GM12878 (cell line): Measurements from ENCODE around the gene UBASH3A. TPM values are rescaled to one million over a fixed set of nuclear protein-coding genes. Genes with fewer than 3 reads are reported as not detected.
"Not testable (repeated sequence)": the region's sequence is repeated elsewhere in the genome, so short reads cannot be mapped to it uniquely, and the experiment has no call there.

ENCODE experiments used
- ATAC-seq: fragments of 200-7000 bp; cut with Tn5 transposase; 3 replicates; pipeline ENCODE4 v1.9.1; 2020; ENCODE audit warnings: mild to moderate bottlenecking, moderate library complexity
- BruUV-seq: library from RNA; stranded (reverse); fragments of 400-500 nt; replicated peaks from 2 replicates; lab custom pipeline; 2021; lab: Mats Ljungman, UMichigan
- CTCF ChIA-PET: fragments of 300-600 bp; sonication (Branson Sonifier 250); formaldehyde crosslinking; extraction: SDS; loops from one replicate; lab custom pipeline; 2021; ENCODE audit warnings: inconsistent platforms; lab: Yijun Ruan, JAX
- POLR2A ChIA-PET: fragments of 350-600 bp; formaldehyde crosslinking; extraction: SDS; loops from one replicate; lab custom pipeline; 2021; ENCODE audit warnings: inconsistent platforms; lab: Charles Lee
- RAD21 ChIA-PET: fragments of 300-600 bp; sonication (Branson Sonifier 250); formaldehyde crosslinking; loops from one replicate; lab custom pipeline; 2023; ENCODE audit warnings: antibody characterized with exemption; ENCODE audit not compliant: unreplicated experiment; lab: Charles Lee
- SMC1A ChIA-PET: fragments of 300-600 bp; sonication (Branson Sonifier 250); formaldehyde crosslinking; loops from one replicate; lab custom pipeline; 2023; ENCODE audit not compliant: unreplicated experiment, uncharacterized antibody; lab: Charles Lee
- DNase-seq: peaks from one replicate; pipeline ENCODE4 v3.0.0-alpha.2; 2011; ENCODE audit warnings: low read depth, low spot score
- FAIRE-seq: peaks from 3 replicates; lab custom pipeline; 2011; peaks lifted over from hg19 to GRCh38; lab: Jason Lieb, UNC
- H2AFZ ChIP-seq: 2 replicates; pipeline ENCODE4 v1.6.0; 2011; ENCODE audit warnings: low read depth, low read length, control low read depth; ENCODE audit not compliant: control insufficient read depth
- H3K27ac ChIP-seq: 2 replicates; pipeline ENCODE4 v1.5.1; 2011; ENCODE audit warnings: control low read depth; ENCODE audit not compliant: control insufficient read depth, insufficient read depth
- H3K27me3 ChIP-seq, 2 experiments: replicated peaks in 1 of 2; 2 replicates each; pipeline versions ENCODE4 v1.6.0 to v1.6.1; 2011; ENCODE audit warnings: low read length in 1 of 2; ENCODE audit not compliant: control insufficient read depth in 2 of 2, insufficient read depth in 2 of 2
- H3K36me3 ChIP-seq, 2 experiments: 2 replicates each; pipeline ENCODE4 v1.5.1; 2011; ENCODE audit warnings: low read length in 1 of 2; ENCODE audit not compliant: control insufficient read depth in 2 of 2, insufficient read depth in 2 of 2
- H3K4me1 ChIP-seq: 2 replicates; pipeline ENCODE4 v1.6.1; 2011; ENCODE audit warnings: mild to moderate bottlenecking, low read length, moderate library complexity, mixed read lengths; ENCODE audit not compliant: control insufficient read depth, insufficient read depth
- H3K4me2 ChIP-seq: 2 replicates; pipeline ENCODE4 v1.6.0; 2011; ENCODE audit warnings: control low read depth; ENCODE audit not compliant: control insufficient read depth, insufficient read depth
- H3K4me3 ChIP-seq: fragments of 200-600 bp; sonication (generic); 2 replicates; pipeline ENCODE4 v1.5.1; 2016
- H3K79me2 ChIP-seq: 2 replicates; pipeline ENCODE4 v1.6.0; 2011; ENCODE audit warnings: low read length; ENCODE audit not compliant: control insufficient read depth, insufficient read depth
- H3K9ac ChIP-seq: 2 replicates; pipeline ENCODE4 v1.8.0; 2011; ENCODE audit warnings: low read length, control low read depth, mixed read lengths; ENCODE audit not compliant: control insufficient read depth, insufficient read depth
- H3K9me3 ChIP-seq: replicated peaks from 3 replicates; pipeline ENCODE4 v1.5.1; 2011; ENCODE audit warnings: mild to moderate bottlenecking, low read length; ENCODE audit not compliant: control insufficient read depth, insufficient read depth
- H4K20me1 ChIP-seq: 2 replicates; pipeline ENCODE4 v1.6.0; 2011; ENCODE audit not compliant: control insufficient read depth, insufficient read depth
- ASH2L ChIP-seq: fragments of 300-600, 200-600 bp; sonication (generic); IDR thresholded peaks from 2 replicates; pipeline ENCODE4 v1.6.1; 2017; ENCODE audit warnings: low read depth, mild to moderate bottlenecking, borderline replicate concordance
- BHLHE40 ChIP-seq, 2 experiments: fragments of 450-650 bp in 1 of 2; IDR thresholded peaks; 2 replicates each; pipeline ENCODE4 v1.6.1; 2011 to 2017; ENCODE audit warnings: low read depth in 2 of 2, borderline replicate concordance in 1 of 2, improper control_type of control experiment in 1 of 2, low read length in 1 of 2, mild to moderate bottlenecking in 1 of 2
- FOXK2 ChIP-seq: fragments of 450-650 bp; IDR thresholded peaks from 2 replicates; pipeline ENCODE4 v1.6.1; 2017; ENCODE audit warnings: mild to moderate bottlenecking, moderate library complexity
- MXI1 ChIP-seq: fragments of 150-350 bp; IDR thresholded peaks from 2 replicates; pipeline ENCODE4 v1.6.1; 2011; ENCODE audit warnings: low read depth, mild to moderate bottlenecking, inconsistent platforms, low read length, improper control_type of control experiment
- NBN ChIP-seq: fragments of 450-650 bp; IDR thresholded peaks from 2 replicates; pipeline ENCODE4 v1.6.1; 2016
- POLR2A ChIP-seq: IDR thresholded peaks from 2 replicates; pipeline ENCODE4 v1.6.1; 2011; ENCODE audit warnings: low read depth, mild to moderate bottlenecking, low read length
- POLR2AphosphoS2 ChIP-seq: IDR thresholded peaks from 2 replicates; pipeline ENCODE4 v1.6.1; 2011; ENCODE audit warnings: low read depth, mild to moderate bottlenecking, low read length, improper control_type of control experiment, moderate library complexity
- RBBP5 ChIP-seq: fragments of 200-600 bp; sonication (generic); conservative IDR thresholded peaks from 2 replicates; pipeline ENCODE4 v1.6.1; 2016
- SIN3A ChIP-seq: IDR thresholded peaks from 2 replicates; pipeline ENCODE4 v1.6.1; 2012; ENCODE audit warnings: low read depth, low read length, improper control_type of control experiment
- TCF3 ChIP-seq: IDR thresholded peaks from 2 replicates; pipeline ENCODE4 v1.6.1; 2012; ENCODE audit warnings: low read depth, mild to moderate bottlenecking, low read length, borderline replicate concordance; ENCODE audit not compliant: insufficient read depth
- TCF7 ChIP-seq: IDR thresholded peaks from 2 replicates; pipeline ENCODE4 v1.6.1; 2014; ENCODE audit warnings: antibody characterized with exemption, borderline replicate concordance
- ZNF207 ChIP-seq: fragments of 450-650 bp; IDR thresholded peaks from 2 replicates; pipeline ENCODE4 v1.6.1; 2014; ENCODE audit warnings: antibody characterized with exemption, mild to moderate bottlenecking, borderline replicate concordance
- ZNF274 ChIP-seq: IDR thresholded peaks from one replicate; pipeline ENCODE4 v1.8.0; 2011; ENCODE audit not compliant: insufficient read length, insufficient read depth
- ZNF622 ChIP-seq: fragments of 450-650 bp; IDR thresholded peaks from 2 replicates; pipeline ENCODE4 v1.6.1; 2017; ENCODE audit warnings: mild to moderate bottlenecking, inconsistent platforms
- WGBS: methylation state at CpG from one replicate; pipeline ENCODE4 v1.1.6; 2016; ENCODE audit warnings: low lambda C conversion rate; ENCODE audit not compliant: insufficient replicate concordance, insufficient coverage; ENCODE audit errors: missing lambda C conversion rate; 5-methylcytosine and 5-hydroxymethylcytosine counted together
- in situ Hi-C: fragments of 300-500 bp; cut with MboI; formaldehyde crosslinking; loops from 9 replicates; pipeline ENCODE4 v1.14.3; 2018; ENCODE audit warnings: mixed read lengths
- intact Hi-C: fragments of 100-400 bp; cut with micrococcal nuclease; formaldehyde crosslinking; loops from one replicate; pipeline ENCODE4 v1.14.2; 2022; ENCODE audit not compliant: unreplicated experiment
- polyA plus RNA-seq, 11 experiments: library from polyadenylated mRNA; depleted of rRNA in 4 of 11; unstranded in 6 of 11; stranded (reverse) in 5 of 11; fragments of >200 nt; fragmentation: Nextera tagmentation in 4 of 11; fragmentation: Illumina TruSeq in 1 of 11; extraction: Ambion mirVana in 4 of 11; extraction: Trizol in 1 of 11; gene quantifications; 1 replicate in 1 of 11; 2 replicates in 10 of 11; pipeline versions ENCODE4 v1.2.1 to v1.2.3, GENCODE V29; 2011 to 2016; ENCODE audit warnings: inconsistent platforms in 2 of 11, missing spikeins in 2 of 11, low read depth in 1 of 11
- total RNA-seq, 4 experiments: library from RNA; depleted of rRNA in 3 of 4; stranded (reverse); fragments of >200 nt in 3 of 4; fragmentation: Illumina TruSeq in 1 of 4; extraction: Trizol in 1 of 4; gene quantifications; 2 replicates each; pipeline versions ENCODE4 v1.2.1 to v1.2.3, GENCODE V29; 2013 to 2021
- TF ChIP-seq, protein P1 (sequence below): IDR thresholded peaks from 2 replicates; pipeline ENCODE4 v1.6.1; 2011; ENCODE audit warnings: mild to moderate bottlenecking, low read depth, low read length, moderate library complexity; ENCODE audit not compliant: insufficient replicate concordance

The UBASH3A gene
- total and polyA plus RNA-seq, 10 of the 15 experiments (the other 5 are each of a cell fraction or from before 2014, with no cell fraction given), result 0.04 to 0.39 (median 0.23) TPM; not detected in 1

DNA sequence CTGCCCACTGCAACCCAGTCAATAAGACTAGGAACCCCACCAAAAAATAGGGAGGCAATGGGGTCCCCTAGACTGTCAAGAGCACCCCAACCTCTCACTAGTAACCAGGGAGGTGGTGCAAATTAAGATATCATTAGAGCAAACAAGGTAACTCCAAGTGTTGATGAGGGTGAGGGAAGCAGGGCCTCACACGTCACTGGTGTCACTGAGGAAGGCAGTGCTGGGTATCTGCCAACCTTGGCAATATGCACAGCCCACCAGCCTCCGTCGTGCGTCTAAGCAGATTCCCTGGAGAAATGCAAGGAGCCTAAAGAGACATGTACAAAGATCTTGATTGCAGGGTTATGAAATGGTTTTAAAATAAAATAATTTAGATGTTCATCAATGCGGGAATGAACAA is 3.8 kb downstream of the UBASH3A start:
- Histone ChIP-seq H3K79me2 (no peaks in the 10 kb centered on the region), H2AFZ (no peak overlapping the region), H4K20me1 (no peaks in the 10 kb centered on the region), H3K27ac (no peak overlapping the region), H3K36me3 (no peaks in the 10 kb centered on the region), H3K27me3 (no peaks in the 10 kb centered on the region), H3K4me2 (no peak overlapping the region), H3K4me1 (peaks cover 5% of the 10 kb centered on the region), H3K4me3 (no peak overlapping the region), H3K9me3 (no peaks in the 10 kb centered on the region; the same call in 2 of the 3 replicates), H3K9ac (no peak overlapping the region)
- FAIRE-seq (no peak), ATAC-seq (no peak), DNase-seq (no peak)
- POLR2A ChIA-PET, result no interaction called here
- no peak for TF ChIP-seq POLR2AphosphoS2
- TF ChIP-seq ASH2L, result no peak
- no peak for TF ChIP-seq TCF7
- TF ChIP-seq TCF3, result no peak
- TF ChIP-seq FOXK2, result no peak
- TF ChIP-seq RBBP5, result no peak
- TF ChIP-seq MXI1, result no peak
- TF ChIP-seq, protein P1, sequence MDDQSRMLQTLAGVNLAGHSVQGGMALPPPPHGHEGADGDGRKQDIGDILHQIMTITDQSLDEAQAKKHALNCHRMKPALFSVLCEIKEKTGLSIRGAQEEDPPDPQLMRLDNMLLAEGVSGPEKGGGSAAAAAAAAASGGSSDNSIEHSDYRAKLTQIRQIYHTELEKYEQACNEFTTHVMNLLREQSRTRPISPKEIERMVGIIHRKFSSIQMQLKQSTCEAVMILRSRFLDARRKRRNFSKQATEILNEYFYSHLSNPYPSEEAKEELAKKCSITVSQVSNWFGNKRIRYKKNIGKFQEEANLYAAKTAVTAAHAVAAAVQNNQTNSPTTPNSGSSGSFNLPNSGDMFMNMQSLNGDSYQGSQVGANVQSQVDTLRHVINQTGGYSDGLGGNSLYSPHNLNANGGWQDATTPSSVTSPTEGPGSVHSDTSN, result no peak
- TF ChIP-seq SIN3A, result no peak
- no peak for TF ChIP-seq NBN
- no peak for TF ChIP-seq ZNF622
- no peak for TF ChIP-seq POLR2A
- no peak for TF ChIP-seq BHLHE40 (IDR thresholded peaks at IDR 0.05; ENCODE audit: borderline replicate concordance in 1 of 2, low read depth in 2 of 2, low read length in 1 of 2)
- no peak for TF ChIP-seq ZNF274
- TF ChIP-seq ZNF207, result no peak
- intact Hi-C loops, result no loop called here
- SMC1A ChIA-PET, result interaction anchor here (1.5 to 2.8 kb wide), 2 partner anchors 9 to 15 kb away, joined by 8 to 10 read pairs; no protein-coding TSS in a partner anchor
- BruUV-seq, result no TSS peak
- WGBS, result 91% methylated on average over 5 of the region's 5 CpGs
- in situ Hi-C loops, result no loop called here
- CTCF ChIA-PET, result no interaction called here
- RAD21 ChIA-PET, result no interaction called here

DNA sequence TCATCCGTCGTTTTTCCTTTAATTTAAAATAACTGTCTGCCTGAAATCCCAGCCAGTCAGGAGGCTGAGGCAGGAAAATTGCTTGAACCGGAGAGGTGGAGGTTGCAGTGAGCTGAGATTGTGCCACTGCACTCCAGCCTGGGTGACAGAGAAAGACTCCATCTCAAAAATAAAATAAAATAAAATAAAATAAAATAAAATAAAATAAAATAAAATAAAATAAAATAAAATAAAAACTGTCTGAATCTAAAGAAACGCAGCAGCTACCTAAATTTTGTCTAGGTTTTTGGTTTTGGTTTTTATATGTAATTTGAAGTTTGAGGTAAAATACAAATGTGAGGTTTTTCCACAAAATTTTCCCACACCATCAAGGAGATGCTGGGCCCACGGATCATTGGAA is 5.0 kb downstream of the UBASH3A start:
- DNase-seq, H3K9ac ChIP-seq, H2AFZ ChIP-seq, ATAC-seq, H3K79me2 ChIP-seq, in situ Hi-C loops, H3K9me3 ChIP-seq, H3K27me3 ChIP-seq, H3K4me2 ChIP-seq, FAIRE-seq, BruUV-seq, intact Hi-C loops, H3K27ac ChIP-seq, H4K20me1 ChIP-seq, H3K4me3 ChIP-seq, H3K36me3 ChIP-seq: not testable (repeated sequence)
- 73% methylated on average over 5 of the region's 5 CpGs for WGBS
- ChIA-PET SMC1A (interaction anchor here (1.5 to 2.8 kb wide), 2 partner anchors 10 to 16 kb away, joined by 8 to 10 read pairs; no protein-coding TSS in a partner anchor), RAD21 (interaction anchor here (0.9 to 1.0 kb wide), 2 partner anchors 10 to 71 kb away, joined by 3 to 6 read pairs; no protein-coding TSS in a partner anchor), CTCF (interaction anchor here (0.6 kb wide), 1 partner anchor 119 kb away, joined by 3 read pairs; no protein-coding TSS in a partner anchor), POLR2A (interaction anchor here (0.8 kb wide), 1 partner anchor 10 kb away, joined by 3 read pairs; no protein-coding TSS in a partner anchor)
- peaks cover 16% of the 10 kb centered on the region for H3K4me1 ChIP-seq
